ENCODE measurements around the gene TALDO1.

The TALDO1 gene

GRCh38 chr11:788009-788640, 40.9 kb downstream of the TALDO1 start:
- no peak for DNase-seq (ENCODE audit: low spot score)

DNA sequence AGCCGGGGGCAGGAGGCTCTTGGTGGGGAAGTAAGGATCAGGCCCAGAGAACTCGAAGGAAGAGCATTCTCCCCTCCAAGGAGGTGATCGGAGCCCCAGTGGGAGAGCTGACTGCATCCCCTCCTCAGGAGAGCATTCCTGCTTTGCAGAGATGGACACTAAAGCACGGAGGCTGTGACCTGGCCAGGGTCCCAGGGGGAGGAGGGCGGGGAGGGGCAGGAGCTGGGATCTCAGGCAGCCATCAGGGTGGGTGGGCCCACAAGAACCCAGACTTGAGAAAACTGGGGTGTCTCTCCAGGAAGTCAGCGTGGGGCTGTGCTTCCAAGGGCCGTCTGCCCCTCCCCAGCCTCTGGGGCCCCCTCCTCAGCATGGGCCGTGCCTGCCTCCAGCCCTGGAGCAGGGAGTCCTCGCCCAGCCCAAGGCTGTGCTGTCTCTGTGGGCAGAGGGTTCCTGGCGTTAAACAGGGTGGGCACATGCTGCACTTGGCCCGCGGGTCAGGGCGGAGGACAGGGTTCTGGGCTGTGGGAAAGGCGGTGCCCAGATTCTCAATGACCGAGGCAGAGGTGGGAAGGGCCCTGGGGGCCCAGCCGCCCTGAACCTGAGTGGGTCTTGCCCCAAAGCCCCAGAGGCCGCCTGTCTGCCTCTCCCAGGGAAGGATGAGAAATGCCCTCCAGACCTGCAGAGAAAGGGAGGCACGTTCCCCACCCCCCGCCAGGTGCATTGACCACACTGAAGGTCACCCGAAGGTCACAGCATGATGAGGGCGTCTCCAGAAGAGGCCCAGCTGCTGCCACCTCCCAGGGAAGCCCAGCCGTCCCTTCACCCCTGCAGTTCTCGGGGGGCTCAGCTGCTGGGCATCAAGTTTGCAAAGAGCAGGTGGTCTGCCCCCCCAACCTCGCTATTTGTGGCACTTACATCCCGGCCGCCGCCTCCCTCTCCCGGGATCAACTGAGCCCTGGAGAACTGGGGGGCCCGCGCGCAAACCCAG, 42.0 kb downstream of the TALDO1 start:
- no peak for DNase-seq (ENCODE audit: low spot score)

DNA sequence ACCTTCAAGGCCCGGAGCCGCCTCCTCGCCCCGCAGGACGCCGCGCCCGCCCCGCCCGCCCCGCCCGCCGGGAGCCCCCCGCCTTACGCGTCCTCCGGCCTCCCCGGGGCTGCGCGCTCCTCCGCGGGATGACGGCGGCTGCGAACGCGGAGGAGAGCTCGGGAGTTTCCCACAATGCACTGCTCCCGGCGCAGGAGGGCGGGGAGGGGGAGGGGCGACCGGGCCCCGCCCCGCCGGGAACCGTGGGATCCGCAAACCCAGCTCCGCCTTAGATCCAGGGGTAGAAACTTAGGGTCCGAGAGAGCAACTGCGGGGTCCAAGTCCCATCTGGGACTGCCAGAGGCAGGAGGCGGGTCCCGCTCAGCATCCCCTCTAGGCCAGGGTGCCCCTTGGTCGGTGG, 42.7 kb downstream of the TALDO1 start, which contains the start of gene CEND1:
TSS of gene CEND1 (minus strand) at position 148 of the 400 bp plus-strand sequence. CDS start 1,514 bp downstream, outside the sequence.
- peak; percentile 80 for DNase-seq (ENCODE audit: low spot score)

GRCh38 chr11:790721-791564, 43.7 kb downstream of the TALDO1 start:
- no peak for DNase-seq (ENCODE audit: low spot score)

DNA sequence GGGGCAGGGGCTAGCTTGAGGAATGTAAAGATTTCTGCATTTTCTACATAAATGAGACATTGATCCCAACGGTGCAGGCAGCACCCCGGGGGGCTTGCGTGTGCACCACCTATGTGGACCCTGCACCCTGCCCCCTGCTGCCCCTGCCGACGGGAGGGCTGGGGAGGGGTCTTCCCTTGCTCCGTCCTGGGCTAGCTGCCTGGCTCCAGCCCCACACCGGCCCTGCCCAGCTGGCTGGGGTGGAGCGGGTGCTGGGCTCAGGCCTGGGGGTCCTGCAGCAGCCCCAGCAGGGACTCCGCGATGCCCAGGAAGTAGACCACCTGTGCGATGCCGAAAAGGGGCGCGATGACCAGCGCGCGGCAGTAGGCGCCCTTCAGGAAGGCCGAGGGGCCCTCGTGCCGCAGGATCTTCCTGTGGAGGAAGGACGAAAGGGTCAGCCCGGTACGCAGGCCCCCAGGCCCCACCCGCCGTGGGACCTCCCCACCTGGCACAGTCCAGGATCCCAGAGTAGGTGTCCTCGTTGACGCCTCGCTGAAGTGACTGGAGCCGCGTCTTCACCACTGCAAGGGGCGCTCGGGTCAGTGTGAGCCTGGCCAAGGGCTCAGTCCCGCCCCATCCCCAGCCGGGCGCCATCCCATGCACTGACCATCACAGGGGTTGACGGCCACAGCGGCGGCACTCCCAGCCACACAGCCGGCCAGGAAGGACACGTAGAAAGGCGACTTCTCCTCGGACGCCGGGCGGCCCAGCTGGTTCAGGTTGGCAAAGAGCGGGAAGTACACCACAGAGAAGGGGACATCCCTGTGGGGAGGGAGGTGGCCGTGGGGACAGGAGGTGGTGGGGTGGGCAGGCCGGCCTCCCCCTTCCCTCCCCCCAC, 44.6 kb downstream of the TALDO1 start:
- no peak for DNase-seq (ENCODE audit: low spot score)

GRCh38 chr11:792535-792821, 45.2 kb downstream of the TALDO1 start:
- DNase-seq (ENCODE audit: low spot score) = no peak

GRCh38 chr11:792873-793272, 45.6 kb downstream of the TALDO1 start:
- no peak for DNase-seq (ENCODE audit: low spot score)

DNA sequence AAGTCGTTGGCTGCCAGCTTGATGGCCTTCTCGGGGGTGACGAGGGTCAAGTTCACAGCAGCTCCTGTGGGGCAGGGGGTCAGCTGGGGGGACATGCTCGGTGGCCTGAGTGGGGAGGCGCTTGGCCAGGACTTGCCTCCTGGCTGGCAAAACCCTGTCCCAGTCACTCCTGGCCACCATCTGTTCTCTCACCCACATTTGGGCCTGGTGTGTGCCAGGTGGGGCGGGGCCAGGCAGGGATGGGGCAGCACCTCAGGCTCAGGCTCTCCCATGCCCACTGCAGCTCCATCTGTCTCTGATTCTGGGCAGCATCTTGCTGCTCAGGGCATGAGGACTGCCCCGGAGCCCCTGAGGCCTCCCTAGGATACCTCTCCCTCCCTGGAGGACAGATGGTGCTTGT, 46.3 kb downstream of the TALDO1 start:
- DNase-seq (ENCODE audit: low spot score) = no peak

DNA sequence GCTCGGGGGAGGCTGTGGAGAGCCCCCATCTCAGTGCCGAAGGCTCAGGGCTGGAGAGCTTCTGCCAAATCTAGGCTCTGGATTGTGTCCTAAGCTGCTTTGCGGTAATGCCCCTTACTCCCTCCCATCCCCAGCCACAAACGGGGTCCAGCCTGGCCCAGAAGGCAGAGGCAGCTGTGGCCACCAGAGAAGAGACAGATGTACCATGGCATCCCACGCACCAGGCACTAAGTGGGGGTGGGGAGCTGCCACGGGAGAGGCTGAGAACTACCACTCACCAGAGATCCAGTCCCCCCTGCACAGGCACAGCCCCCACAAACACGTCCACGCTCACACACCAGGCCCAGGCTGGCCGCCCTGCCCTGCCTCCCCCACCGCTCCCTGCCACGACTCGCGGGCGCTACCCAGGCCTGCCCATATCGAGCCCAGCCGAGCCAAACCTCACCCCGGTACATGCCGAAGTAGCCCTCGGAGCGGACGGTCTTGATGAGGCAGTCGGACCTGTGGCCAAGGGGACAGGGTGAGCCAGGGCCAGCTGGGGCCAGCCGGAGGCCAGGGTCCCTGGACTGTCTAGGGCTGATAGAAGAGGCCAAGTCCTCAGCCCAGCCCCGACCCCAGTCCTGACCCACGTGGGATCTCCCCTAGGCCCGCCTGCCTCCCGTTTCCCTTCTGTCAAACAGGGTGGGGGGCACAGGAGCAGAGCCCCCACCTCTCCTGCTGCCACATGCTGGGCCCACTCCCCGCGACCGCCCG, 46.9 kb downstream of the TALDO1 start:
- DNase-seq (ENCODE audit: low spot score) = no peak

DNA sequence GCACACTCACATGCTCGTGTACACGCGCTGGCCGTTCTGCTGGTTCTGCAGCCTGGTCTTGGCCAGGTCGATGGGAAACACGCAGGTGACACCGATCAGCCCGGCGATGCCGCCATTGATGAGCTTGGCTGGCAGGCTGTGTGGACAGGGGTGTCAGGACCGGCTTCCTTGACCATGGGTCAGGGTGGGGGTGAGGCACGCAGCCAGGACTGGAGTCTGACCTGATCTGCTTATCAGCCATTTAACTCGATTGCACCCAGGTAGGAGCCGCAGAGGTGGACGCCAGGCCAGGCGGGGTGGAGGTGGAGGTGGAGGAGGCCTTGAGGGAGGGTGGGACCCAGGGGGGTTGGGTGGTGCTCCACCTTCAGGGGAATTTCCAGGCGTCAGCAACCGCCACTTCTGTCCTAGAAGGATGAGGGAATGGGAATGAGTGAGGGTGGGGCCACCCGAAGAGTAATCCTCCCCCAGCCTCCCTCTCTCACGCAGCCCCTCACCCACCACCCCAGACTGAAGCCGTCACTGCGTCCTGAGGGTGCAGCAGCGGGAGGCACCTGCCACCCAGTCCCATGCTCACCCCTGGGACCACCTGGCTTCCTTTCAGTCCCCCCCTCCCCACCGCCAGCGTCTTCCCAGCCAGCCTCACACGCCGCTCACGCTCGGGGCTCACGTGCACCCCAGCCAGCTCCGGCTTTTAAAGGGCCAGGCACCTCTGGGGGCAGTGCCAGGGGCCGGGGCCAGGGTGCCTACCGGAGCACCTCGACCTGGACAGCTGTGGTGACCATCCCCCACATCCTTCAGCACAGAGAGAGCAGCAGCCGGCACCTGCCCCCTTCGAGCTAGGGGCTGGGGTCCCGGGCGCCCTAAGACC, 47.7 kb downstream of the TALDO1 start:
- DNase-seq (ENCODE audit: low spot score) = no peak

DNA sequence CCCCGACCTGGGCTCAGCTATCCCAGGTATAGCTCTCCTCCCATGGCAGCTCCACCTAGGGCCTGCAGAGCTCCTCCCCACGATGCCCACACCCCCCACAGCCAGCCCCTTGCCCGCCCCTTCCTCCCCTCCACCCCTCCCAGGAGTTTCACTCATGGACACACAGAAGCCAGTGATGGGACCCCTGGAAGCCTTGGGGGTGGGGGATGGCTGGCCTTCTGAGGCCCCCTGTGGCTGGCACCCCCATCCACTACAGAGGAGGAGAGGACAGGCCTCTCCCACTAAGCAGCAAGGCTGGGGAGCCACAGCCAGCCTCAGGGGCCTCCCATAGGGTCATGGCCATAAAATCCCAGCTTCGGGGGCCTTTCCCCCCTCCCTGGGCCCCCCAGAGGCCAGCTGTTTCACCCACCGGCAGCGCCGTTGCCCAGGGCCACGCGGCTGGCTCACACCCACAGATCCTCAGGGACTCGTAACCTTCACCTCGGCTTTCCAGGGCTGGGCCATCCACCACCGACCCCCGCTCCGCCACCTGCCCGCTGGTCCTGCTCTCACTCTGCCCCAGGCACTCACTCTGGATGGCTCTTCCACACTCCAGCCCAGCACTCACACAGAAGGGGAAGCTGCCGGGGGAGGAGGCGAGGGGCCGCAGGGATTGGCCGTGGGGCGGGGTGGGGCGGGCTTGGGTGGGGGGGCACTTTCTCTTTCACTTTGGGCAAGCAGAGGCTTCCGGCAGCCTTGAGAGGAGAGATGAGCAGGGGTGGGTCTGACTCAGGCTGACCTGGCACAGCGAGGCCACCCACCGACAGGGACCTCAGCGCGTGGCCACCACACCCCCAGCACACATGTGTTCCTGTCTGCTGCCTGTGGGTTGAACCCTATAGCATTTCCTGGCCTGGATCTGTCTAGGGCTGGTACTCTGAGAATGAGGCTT, 48.6 kb downstream of the TALDO1 start:
- peak; percentile 95 for DNase-seq (ENCODE audit: low spot score)

DNA sequence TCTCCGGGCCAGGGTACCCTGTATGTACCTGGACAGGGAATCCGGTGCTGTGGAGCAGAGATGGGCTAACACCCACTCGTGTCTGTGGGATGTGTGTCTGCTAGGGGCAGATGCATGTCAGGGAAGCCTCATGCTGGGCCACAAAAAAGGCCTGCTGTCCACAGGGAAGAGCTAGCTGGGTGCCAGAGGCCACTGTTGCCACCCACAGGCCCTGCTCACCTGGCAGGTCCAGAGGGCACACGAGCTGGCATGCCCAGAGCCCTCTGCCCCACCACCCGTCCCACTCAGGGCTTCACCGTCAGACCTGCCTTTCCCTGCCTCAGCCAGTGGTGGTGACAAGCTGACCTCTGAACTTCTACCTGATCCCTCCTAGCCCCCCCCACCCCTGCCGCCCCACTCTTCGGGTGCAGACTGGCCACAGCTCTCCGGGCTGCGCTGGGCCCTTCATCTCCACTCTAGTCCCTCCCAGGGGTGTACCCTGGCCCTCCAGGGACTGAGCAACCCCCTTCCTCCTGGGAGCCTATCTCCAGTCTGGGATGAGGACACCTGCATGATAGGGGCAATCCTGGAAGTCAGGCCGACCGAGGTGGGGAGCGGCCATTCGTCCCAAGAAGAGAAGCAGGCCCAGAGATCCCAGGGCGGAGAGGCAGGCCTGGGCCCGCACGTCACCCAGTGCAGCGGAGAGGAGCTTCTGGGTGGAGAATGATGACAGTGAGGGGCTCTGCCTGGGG, 49.5 kb downstream of the TALDO1 start:
- DNase-seq (ENCODE audit: low spot score) = no peak

- peak; percentile 93 for DNase-seq (ENCODE audit: low spot score)
These were observed 50.2 kb downstream of the TALDO1 start for GRCh38 chr11:797296-798092.

DNA sequence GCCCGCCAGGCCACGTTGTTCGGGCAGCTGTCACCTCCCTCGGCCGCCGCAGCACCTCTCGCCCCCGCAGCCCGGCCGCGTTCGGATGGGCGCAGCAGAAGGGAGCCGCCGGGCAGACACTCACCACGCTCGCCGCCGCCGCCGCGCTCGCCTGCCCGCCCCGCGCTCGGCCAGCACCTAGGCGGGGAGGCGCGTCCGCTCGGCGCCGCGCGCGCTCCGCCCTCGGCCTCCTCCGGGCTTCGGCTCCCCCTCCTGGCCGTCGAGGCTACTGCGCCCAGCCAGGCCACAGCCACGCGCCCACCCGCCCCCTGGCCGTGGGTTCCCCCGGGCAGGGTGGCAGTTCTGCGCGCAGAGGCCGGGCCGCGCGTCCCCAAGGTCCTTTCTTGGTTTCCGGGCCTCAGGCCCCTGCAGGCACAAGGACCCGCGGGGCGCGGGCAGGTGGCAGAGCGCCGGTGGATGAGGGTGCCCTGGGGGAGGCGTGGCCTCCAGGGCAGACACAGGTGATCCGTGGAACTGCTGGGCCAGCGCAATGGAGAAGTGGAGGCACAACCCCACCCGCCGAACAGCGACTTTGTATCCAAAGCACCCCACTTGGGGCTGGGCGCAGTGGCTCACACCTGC, 50.9 kb downstream of the TALDO1 start, which contains the start of gene SLC25A22:
TSS of gene SLC25A22 (minus strand) at position 189 of the 621 bp plus-strand sequence. CDS start 3,275 bp downstream, outside the sequence.
- peak; percentile 94 for DNase-seq (ENCODE audit: low spot score)

GRCh38 chr11:799641-800316, 52.5 kb downstream of the TALDO1 start:
- no peak for DNase-seq (ENCODE audit: low spot score)

GRCh38 chr11:800473-800872, 53.2 kb downstream of the TALDO1 start:
- no peak for DNase-seq (ENCODE audit: low spot score)
